HepG2 (cell line): ENCODE data around the gene MC1R. TPM values are rescaled to one million over a fixed set of nuclear protein-coding genes. Genes with fewer than 3 reads are reported as not detected.

Source experiments
- DNMT1 ChIP-seq: sonication (generic); formaldehyde crosslinking; IDR thresholded peaks from 2 replicates; pipeline ENCODE4 v1.5.1; 2020; ENCODE audit warnings: mild to moderate bottlenecking, missing genetic modification reagents
- MED13 ChIP-seq: sonication (generic); formaldehyde crosslinking; IDR thresholded peaks from 2 replicates; pipeline ENCODE4 v1.5.0; 2020; ENCODE audit warnings: missing genetic modification reagents
- NFRKB ChIP-seq: fragments of 450-650 bp; IDR thresholded peaks from 2 replicates; pipeline ENCODE4 v1.6.1; 2017
- NFYC ChIP-seq: IDR thresholded peaks from 2 replicates; pipeline ENCODE4 v1.6.1; 2016; ENCODE audit warnings: missing genetic modification reagents, missing compliant biosample characterization
- POLR2A ChIP-seq, 2 experiments: IDR thresholded peaks; 2 replicates each; pipeline ENCODE4 v1.6.1; 2011; ENCODE audit warnings: low read depth in 2 of 2, low read length in 2 of 2, mild to moderate bottlenecking in 1 of 2, moderate library complexity in 1 of 2; ENCODE audit not compliant: insufficient read depth in 1 of 2
- SP5 ChIP-seq: IDR thresholded peaks from 2 replicates; pipeline ENCODE4 v1.6.1; 2016; ENCODE audit warnings: low read depth, borderline replicate concordance
- polyA plus RNA-seq, 8 experiments: library from polyadenylated mRNA; depleted of rRNA in 3 of 8; stranded (reverse) in 7 of 8; unstranded in 1 of 8; fragments of >200 nt; fragmentation: Illumina TruSeq in 4 of 8; extraction: Trizol in 4 of 8; gene quantifications; 2 replicates each; pipeline versions ENCODE4 v1.2.1 to v1.2.3, GENCODE V29; 2011 to 2016; ENCODE audit warnings: low read depth in 4 of 8, missing spikeins in 1 of 8, mixed read lengths in 1 of 8; ENCODE audit not compliant: insufficient read depth in 1 of 8
- total RNA-seq, 5 experiments: library from RNA; depleted of rRNA; stranded (reverse); fragments of >200 nt; fragmentation: Illumina TruSeq; extraction: Trizol; gene quantifications; 2 replicates each; pipeline ENCODE4 v1.2.3, GENCODE V29; 2016; ENCODE audit warnings: low read depth in 1 of 5
- TF ChIP-seq, protein P1 (sequence below): sonication (generic); formaldehyde crosslinking; IDR thresholded peaks from 2 replicates; pipeline ENCODE4 v1.9.0; 2021; ENCODE audit warnings: missing genetic modification reagents, mild to moderate bottlenecking, borderline replicate concordance
- TF ChIP-seq, protein P2 (sequence below): sonication (generic); formaldehyde crosslinking; IDR thresholded peaks from 2 replicates; pipeline ENCODE4 v1.5.0; 2020; ENCODE audit warnings: missing genetic modification reagents, mild to moderate bottlenecking, borderline replicate concordance
- TF ChIP-seq, protein P3 (sequence below): sonication (generic); formaldehyde crosslinking; IDR thresholded peaks from 2 replicates; pipeline ENCODE4 v1.4.0; 2020; ENCODE audit warnings: missing genetic modification reagents
- TF ChIP-seq, protein P4 (sequence below): sonication (generic); formaldehyde crosslinking; IDR thresholded peaks from 2 replicates; pipeline ENCODE4 v1.8.0; 2022; ENCODE audit warnings: low read depth, missing genetic modification reagents
- TF ChIP-seq, protein P5 (sequence below): sonication (generic); formaldehyde crosslinking; IDR thresholded peaks from 2 replicates; pipeline ENCODE4 v1.4.0; 2020; ENCODE audit warnings: missing genetic modification reagents
- TF ChIP-seq, protein P6 (sequence below): sonication (generic); formaldehyde crosslinking; IDR thresholded peaks from one replicate; pipeline ENCODE4 v1.5.1; 2020; ENCODE audit warnings: mild to moderate bottlenecking, missing genetic modification reagents; ENCODE audit errors: not compliant biosample characterization

The MC1R gene
- total and polyA plus RNA-seq, 2 of the 13 experiments (the other 11 are each of a cell fraction or from before 2014, with no cell fraction given): 9.1 to 14.8 TPM

DNA sequence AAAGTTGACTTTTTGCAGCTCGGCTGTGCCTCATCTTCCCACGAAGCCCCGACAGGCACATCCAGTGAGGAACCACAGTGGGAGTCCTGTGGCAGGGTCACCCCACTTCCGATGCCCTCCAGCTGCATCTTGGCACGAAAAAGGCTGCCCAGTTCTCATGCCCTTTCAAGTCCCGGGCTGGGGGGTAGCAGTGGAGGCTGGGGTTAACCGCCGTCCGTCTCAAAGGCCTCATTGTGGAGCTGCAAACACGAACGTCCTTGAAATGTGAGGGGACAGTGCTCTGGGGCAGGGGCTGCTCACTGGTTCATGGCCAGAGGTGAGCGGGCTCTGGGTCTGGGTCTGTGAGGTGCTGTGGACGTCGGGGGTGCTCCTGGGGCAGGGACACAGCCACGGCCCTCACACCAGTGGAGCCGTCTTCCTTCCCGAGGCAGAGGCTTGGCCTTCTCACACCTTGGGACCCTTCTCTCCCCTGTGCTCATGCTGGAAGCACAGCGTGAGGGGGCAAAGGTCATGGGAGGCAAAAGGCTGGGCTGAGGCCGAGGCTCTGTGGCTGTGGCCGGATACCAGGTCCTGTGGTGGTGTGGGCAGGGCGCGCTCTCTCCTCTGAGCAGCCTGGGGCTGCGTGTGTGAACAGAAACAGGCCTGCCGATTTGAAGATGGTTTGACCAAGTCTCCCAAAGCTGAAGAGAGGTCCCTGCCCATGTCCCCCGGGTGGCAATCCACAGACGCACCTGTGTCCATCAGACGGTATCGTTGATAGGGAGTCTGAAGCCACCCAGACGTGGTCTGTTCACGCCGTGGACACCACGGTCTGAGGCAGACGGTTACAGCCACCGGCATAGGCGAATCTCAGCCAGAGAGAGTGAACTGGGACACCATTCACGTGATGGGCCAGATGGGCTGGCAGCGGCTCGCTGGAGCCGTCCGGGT, 3.1 kb upstream of the MC1R start (continued):
- TF ChIP-seq, protein P1, sequence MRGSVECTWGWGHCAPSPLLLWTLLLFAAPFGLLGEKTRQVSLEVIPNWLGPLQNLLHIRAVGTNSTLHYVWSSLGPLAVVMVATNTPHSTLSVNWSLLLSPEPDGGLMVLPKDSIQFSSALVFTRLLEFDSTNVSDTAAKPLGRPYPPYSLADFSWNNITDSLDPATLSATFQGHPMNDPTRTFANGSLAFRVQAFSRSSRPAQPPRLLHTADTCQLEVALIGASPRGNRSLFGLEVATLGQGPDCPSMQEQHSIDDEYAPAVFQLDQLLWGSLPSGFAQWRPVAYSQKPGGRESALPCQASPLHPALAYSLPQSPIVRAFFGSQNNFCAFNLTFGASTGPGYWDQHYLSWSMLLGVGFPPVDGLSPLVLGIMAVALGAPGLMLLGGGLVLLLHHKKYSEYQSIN (CRISPR knock-in tag): no peak
- no peak for TF ChIP-seq NFYC
- no peak for TF ChIP-seq NFRKB
- TF ChIP-seq POLR2A (IDR thresholded peaks at IDR 0.05; ENCODE audit: insufficient read depth in 1 of 2, low read depth in 2 of 2, low read length in 2 of 2): 0 out of 4 replicates have a peak, but pooled peaks of 1 of the 2 experiments have one; percentile 44
- TF ChIP-seq, protein P2, sequence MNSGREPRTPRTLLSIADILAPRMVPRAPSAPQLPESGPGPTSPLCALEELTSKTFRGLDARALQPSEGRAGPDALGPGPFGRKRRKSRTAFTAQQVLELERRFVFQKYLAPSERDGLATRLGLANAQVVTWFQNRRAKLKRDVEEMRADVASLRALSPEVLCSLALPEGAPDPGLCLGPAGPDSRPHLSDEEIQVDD (CRISPR knock-in tag): peak; percentile 92; the same call in 1 of the 2 replicates
- TF ChIP-seq, protein P3, sequence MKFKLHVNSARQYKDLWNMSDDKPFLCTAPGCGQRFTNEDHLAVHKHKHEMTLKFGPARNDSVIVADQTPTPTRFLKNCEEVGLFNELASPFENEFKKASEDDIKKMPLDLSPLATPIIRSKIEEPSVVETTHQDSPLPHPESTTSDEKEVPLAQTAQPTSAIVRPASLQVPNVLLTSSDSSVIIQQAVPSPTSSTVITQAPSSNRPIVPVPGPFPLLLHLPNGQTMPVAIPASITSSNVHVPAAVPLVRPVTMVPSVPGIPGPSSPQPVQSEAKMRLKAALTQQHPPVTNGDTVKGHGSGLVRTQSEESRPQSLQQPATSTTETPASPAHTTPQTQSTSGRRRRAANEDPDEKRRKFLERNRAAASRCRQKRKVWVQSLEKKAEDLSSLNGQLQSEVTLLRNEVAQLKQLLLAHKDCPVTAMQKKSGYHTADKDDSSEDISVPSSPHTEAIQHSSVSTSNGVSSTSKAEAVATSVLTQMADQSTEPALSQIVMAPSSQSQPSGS (CRISPR knock-in tag): 0 out of 2 replicates have a peak, but pooled peaks have one; percentile 20
- TF ChIP-seq, protein P4, sequence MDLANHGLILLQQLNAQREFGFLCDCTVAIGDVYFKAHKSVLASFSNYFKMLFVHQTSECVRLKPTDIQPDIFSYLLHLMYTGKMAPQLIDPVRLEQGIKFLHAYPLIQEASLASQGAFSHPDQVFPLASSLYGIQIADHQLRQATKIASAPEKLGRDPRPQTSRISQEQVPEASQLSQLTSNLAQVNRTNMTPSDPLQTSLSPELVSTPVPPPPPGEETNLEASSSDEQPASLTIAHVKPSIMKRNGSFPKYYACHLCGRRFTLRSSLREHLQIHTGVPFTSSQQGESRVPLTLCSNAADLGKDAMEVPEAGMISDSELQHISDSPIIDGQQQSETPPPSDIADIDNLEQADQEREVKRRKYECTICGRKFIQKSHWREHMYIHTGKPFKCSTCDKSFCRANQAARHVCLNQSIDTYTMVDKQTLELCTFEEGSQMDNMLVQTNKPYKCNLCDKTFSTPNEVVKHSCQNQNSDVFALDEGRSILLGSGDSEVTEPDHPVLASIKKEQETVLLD (CRISPR knock-in tag): peak; percentile 64; the same call in 1 of the 2 replicates
- peak; percentile 61; the same call in 1 of the 2 replicates for TF ChIP-seq SP5 (CRISPR knock-in tag)
- TF ChIP-seq, protein P5, sequence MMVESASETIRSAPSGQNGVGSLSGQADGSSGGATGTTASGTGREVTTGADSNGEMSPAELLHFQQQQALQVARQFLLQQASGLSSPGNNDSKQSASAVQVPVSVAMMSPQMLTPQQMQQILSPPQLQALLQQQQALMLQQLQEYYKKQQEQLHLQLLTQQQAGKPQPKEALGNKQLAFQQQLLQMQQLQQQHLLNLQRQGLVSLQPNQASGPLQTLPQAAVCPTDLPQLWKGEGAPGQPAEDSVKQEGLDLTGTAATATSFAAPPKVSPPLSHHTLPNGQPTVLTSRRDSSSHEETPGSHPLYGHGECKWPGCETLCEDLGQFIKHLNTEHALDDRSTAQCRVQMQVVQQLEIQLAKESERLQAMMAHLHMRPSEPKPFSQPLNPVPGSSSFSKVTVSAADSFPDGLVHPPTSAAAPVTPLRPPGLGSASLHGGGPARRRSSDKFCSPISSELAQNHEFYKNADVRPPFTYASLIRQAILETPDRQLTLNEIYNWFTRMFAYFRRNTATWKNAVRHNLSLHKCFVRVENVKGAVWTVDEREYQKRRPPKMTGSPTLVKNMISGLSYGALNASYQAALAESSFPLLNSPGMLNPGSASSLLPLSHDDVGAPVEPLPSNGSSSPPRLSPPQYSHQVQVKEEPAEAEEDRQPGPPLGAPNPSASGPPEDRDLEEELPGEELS: peak; percentile 72
- peak; percentile 69; the same call in 1 of the 2 replicates for TF ChIP-seq MED13 (CRISPR knock-in tag)
- TF ChIP-seq, protein P6, sequence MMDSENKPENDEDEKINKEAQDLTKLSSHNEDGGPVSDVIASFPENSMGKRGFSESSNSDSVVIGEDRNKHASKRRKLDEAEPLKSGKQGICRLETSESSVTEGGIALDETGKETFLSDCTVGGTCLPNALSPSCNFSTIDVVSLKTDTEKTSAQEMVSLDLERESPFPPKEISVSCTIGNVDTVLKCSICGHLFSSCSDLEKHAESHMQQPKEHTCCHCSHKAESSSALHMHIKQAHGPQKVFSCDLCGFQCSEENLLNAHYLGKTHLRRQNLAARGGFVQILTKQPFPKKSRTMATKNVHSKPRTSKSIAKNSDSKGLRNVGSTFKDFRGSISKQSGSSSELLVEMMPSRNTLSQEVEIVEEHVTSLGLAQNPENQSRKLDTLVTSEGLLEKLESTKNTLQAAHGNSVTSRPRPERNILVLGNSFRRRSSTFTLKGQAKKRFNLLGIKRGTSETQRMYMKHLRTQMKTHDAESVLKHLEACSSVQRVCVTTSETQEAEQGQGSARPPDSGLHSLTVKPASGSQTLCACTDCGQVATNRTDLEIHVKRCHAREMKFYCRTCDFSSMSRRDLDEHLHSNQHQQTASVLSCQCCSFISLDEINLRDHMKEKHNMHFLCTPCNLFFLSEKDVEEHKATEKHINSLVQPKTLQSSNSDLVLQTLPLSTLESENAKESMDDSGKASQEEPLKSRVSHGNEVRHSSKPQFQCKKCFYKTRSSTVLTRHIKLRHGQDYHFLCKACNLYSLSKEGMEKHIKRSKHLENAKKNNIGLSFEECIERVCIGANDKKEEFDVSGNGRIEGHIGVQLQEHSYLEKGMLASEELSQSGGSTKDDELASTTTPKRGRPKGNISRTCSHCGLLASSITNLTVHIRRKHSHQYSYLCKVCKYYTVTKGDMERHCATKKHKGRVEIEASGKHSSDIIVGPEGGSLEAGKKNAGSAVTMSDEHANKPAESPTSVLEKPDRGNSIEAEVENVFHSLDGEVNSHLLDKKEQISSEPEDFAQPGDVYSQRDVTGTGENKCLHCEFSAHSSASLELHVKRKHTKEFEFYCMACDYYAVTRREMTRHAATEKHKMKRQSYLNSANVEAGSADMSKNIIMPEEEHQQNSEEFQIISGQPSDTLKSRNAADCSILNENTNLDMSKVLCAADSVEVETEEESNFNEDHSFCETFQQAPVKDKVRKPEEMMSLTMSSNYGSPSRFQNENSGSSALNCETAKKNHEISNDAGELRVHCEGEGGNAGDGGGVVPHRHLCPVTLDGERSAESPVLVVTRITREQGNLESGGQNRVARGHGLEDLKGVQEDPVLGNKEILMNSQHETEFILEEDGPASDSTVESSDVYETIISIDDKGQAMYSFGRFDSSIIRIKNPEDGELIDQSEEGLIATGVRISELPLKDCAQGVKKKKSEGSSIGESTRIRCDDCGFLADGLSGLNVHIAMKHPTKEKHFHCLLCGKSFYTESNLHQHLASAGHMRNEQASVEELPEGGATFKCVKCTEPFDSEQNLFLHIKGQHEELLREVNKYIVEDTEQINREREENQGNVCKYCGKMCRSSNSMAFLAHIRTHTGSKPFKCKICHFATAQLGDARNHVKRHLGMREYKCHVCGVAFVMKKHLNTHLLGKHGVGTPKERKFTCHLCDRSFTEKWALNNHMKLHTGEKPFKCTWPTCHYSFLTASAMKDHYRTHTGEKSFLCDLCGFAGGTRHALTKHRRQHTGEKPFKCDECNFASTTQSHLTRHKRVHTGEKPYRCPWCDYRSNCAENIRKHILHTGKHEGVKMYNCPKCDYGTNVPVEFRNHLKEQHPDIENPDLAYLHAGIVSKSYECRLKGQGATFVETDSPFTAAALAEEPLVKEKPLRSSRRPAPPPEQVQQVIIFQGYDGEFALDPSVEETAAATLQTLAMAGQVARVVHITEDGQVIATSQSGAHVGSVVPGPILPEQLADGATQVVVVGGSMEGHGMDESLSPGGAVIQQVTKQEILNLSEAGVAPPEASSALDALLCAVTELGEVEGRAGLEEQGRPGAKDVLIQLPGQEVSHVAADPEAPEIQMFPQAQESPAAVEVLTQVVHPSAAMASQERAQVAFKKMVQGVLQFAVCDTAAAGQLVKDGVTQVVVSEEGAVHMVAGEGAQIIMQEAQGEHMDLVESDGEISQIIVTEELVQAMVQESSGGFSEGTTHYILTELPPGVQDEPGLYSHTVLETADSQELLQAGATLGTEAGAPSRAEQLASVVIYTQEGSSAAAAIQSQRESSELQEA (CRISPR knock-in tag): peak; percentile 81
- peak; percentile 77; the same call in 1 of the 2 replicates for TF ChIP-seq DNMT1 (CRISPR knock-in tag)
